ENCODE measurements around the gene HPCAL4.

GRCh38 chr1:39673215-39673614 lies 18.0 kb downstream of the HPCAL4 start:
- TF ChIP-seq POLR2A (IDR thresholded peaks at IDR 0.05) (no peak), EP300 (IDR thresholded peaks at IDR 0.05) (no peak)
- TF ChIP-seq, protein P1, sequence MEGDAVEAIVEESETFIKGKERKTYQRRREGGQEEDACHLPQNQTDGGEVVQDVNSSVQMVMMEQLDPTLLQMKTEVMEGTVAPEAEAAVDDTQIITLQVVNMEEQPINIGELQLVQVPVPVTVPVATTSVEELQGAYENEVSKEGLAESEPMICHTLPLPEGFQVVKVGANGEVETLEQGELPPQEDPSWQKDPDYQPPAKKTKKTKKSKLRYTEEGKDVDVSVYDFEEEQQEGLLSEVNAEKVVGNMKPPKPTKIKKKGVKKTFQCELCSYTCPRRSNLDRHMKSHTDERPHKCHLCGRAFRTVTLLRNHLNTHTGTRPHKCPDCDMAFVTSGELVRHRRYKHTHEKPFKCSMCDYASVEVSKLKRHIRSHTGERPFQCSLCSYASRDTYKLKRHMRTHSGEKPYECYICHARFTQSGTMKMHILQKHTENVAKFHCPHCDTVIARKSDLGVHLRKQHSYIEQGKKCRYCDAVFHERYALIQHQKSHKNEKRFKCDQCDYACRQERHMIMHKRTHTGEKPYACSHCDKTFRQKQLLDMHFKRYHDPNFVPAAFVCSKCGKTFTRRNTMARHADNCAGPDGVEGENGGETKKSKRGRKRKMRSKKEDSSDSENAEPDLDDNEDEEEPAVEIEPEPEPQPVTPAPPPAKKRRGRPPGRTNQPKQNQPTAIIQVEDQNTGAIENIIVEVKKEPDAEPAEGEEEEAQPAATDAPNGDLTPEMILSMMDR (IDR thresholded peaks at IDR 0.05): no peak

All from tibial nerve (tissue), 4 donors.